Prostate gland (tissue), 2 donors: ENCODE results near the gene CHST13.

Experiments
- CTCF ChIP-seq, 4 experiments: fragments of 200-600 bp in 2 of 4; fragments of 450-650 bp in 2 of 4; sonication (generic) in 2 of 4; IDR thresholded peaks; 1 replicate in 3 of 4; 2 replicates in 1 of 4; pipeline ENCODE4 v1.5.1; 2016 to 2019; ENCODE audit warnings: antibody characterized with exemption in 4 of 4, mild to moderate bottlenecking in 2 of 4, moderate library complexity in 2 of 4
- POLR2A ChIP-seq: fragments of 450-650 bp; IDR thresholded peaks from one replicate; pipeline ENCODE4 v1.6.1; 2016; ENCODE audit warnings: antibody characterized with exemption, mild to moderate bottlenecking
- POLR2AphosphoS5 ChIP-seq: sonication (generic); formaldehyde crosslinking; IDR thresholded peaks from one replicate; pipeline ENCODE4 v1.6.1; 2017; ENCODE audit warnings: antibody characterized with exemption

GRCh38 chr3:126528419-126528799, 4.5 kb downstream of the CHST13 start:
- no peak for TF ChIP-seq POLR2AphosphoS5
- no peak for TF ChIP-seq CTCF (IDR thresholded peaks at IDR 0.05)
- no peak for TF ChIP-seq POLR2A
